HepG2 (cell line): ENCODE results near the gene CCL23. TPM values are rescaled to one million over a fixed set of nuclear protein-coding genes. Genes with fewer than 3 reads are reported as not detected.

ENCODE experiments used
- AKAP8 ChIP-seq: sonication (generic); formaldehyde crosslinking; IDR thresholded peaks from 2 replicates; pipeline ENCODE4 v1.5.1; 2020; ENCODE audit warnings: mild to moderate bottlenecking, missing genetic modification reagents
- ATF3 ChIP-seq: sonication (generic); formaldehyde crosslinking; IDR thresholded peaks from 2 replicates; pipeline ENCODE4 v1.4.0; 2020; ENCODE audit warnings: missing genetic modification reagents
- CBX2 ChIP-seq, 2 experiments: fragments of 200-600 bp in 1 of 2; sonication (generic); formaldehyde crosslinking in 1 of 2; IDR thresholded peaks; 2 replicates each; pipeline versions ENCODE4 v1.7.0 to v1.8.1; 2018 to 2022; ENCODE audit warnings: low read depth in 2 of 2, low read length in 1 of 2, mild to moderate bottlenecking in 1 of 2, missing genetic modification reagents in 1 of 2
- FOXJ3 ChIP-seq: sonication (generic); formaldehyde crosslinking; IDR thresholded peaks from 2 replicates; pipeline ENCODE4 v1.4.0; 2020; ENCODE audit warnings: missing genetic modification reagents, mild to moderate bottlenecking, borderline replicate concordance
- GTF3A ChIP-seq: sonication (generic); formaldehyde crosslinking; conservative IDR thresholded peaks from 2 replicates; pipeline ENCODE4 v1.4.0; 2020; ENCODE audit warnings: mild to moderate bottlenecking, missing genetic modification reagents
- HCFC1 ChIP-seq: fragments of 150-350 bp; IDR thresholded peaks from 2 replicates; pipeline ENCODE4 v1.6.1; 2014; ENCODE audit warnings: low read depth, low read length
- HINFP ChIP-seq: sonication (generic); formaldehyde crosslinking; IDR thresholded peaks from 2 replicates; pipeline ENCODE4 v1.4.0; 2020; ENCODE audit warnings: low read depth, mild to moderate bottlenecking, missing genetic modification reagents
- HMG20A ChIP-seq: IDR thresholded peaks from 2 replicates; pipeline ENCODE4 v1.6.1; 2016; ENCODE audit warnings: borderline replicate concordance
- HOXD1 ChIP-seq: sonication (generic); formaldehyde crosslinking; IDR thresholded peaks from 2 replicates; pipeline ENCODE4 v1.5.0; 2020; ENCODE audit warnings: missing genetic modification reagents
- PPARG ChIP-seq: conservative IDR thresholded peaks from 2 replicates; pipeline ENCODE4 v1.6.1; 2016; ENCODE audit warnings: missing biosample characterization, missing genetic modification reagents
- RAD21 ChIP-seq: fragments of 450-650 bp; formaldehyde crosslinking; IDR thresholded peaks from 2 replicates; pipeline ENCODE4 v1.5.0; 2020; ENCODE audit warnings: mild to moderate bottlenecking
- RBM22 ChIP-seq: fragments of 200-400 bp; formaldehyde crosslinking; optimal IDR thresholded peaks from 2 replicates; pipeline ENCODE3; 2017; ENCODE audit warnings: mild to moderate bottlenecking, low read length, moderate library complexity
- RBM39 ChIP-seq: fragments of 200-400 bp; formaldehyde crosslinking; IDR thresholded peaks from one replicate; pipeline ENCODE4 v1.6.1; 2018; ENCODE audit warnings: antibody characterized with exemption, mild to moderate bottlenecking, low read depth, low read length; ENCODE audit not compliant: poor library complexity, severe bottlenecking
- REL ChIP-seq: sonication (generic); formaldehyde crosslinking; conservative IDR thresholded peaks from 2 replicates; pipeline ENCODE4 v1.8.0; 2022; ENCODE audit warnings: mild to moderate bottlenecking, missing genetic modification reagents, moderate library complexity
- RNF2 ChIP-seq: fragments of 450-650 bp; conservative IDR thresholded peaks from 2 replicates; pipeline ENCODE4 v1.6.1; 2016; ENCODE audit warnings: low read depth
- TCF7L2 ChIP-seq: IDR thresholded peaks from 2 replicates; pipeline ENCODE4 v1.6.1; 2011; ENCODE audit warnings: mild to moderate bottlenecking, low read depth, low read length, moderate library complexity
- THAP8 ChIP-seq: sonication (generic); formaldehyde crosslinking; IDR thresholded peaks from 2 replicates; pipeline ENCODE4 v1.5.1; 2020; ENCODE audit warnings: missing genetic modification reagents, mild to moderate bottlenecking, borderline replicate concordance
- TRIM24 ChIP-seq: sonication (generic); formaldehyde crosslinking; IDR thresholded peaks from 2 replicates; pipeline ENCODE4 v1.8.0; 2022; ENCODE audit warnings: mild to moderate bottlenecking, missing genetic modification reagents
- ZBTB2 ChIP-seq: sonication (generic); formaldehyde crosslinking; IDR thresholded peaks from 2 replicates; pipeline ENCODE4 v1.8.0; 2022; ENCODE audit warnings: low read depth, missing genetic modification reagents
- ZNF232 ChIP-seq: sonication (generic); formaldehyde crosslinking; IDR thresholded peaks from 2 replicates; pipeline ENCODE4 v1.4.0; 2020; ENCODE audit warnings: missing genetic modification reagents, borderline replicate concordance
- ZNF24 ChIP-seq: fragments of 450-650 bp; IDR thresholded peaks from 2 replicates; pipeline ENCODE4 v1.6.1; 2017; ENCODE audit warnings: antibody characterized with exemption, mild to moderate bottlenecking
- ZNF451 ChIP-seq: sonication (generic); formaldehyde crosslinking; IDR thresholded peaks from 2 replicates; pipeline ENCODE4 v1.5.0; 2020; ENCODE audit warnings: mild to moderate bottlenecking, missing genetic modification reagents
- ZNF562 ChIP-seq: sonication (generic); formaldehyde crosslinking; IDR thresholded peaks from 2 replicates; pipeline ENCODE4 v1.8.0; 2022; ENCODE audit warnings: missing genetic modification reagents, borderline replicate concordance
- ZNF720 ChIP-seq: sonication (generic); formaldehyde crosslinking; IDR thresholded peaks from 2 replicates; pipeline ENCODE4 v1.4.0; 2020; ENCODE audit warnings: missing genetic modification reagents
- ZNF75D ChIP-seq: sonication (generic); formaldehyde crosslinking; IDR thresholded peaks from 2 replicates; pipeline ENCODE4 v1.8.1; 2023; ENCODE audit warnings: missing genetic modification reagents, mild to moderate bottlenecking, borderline replicate concordance
- ZNF883 ChIP-seq: sonication (generic); formaldehyde crosslinking; IDR thresholded peaks from 2 replicates; pipeline ENCODE4 v1.5.1; 2020; ENCODE audit warnings: mild to moderate bottlenecking, missing genetic modification reagents; ENCODE audit errors: not compliant biosample characterization
- ZSCAN25 ChIP-seq: sonication (generic); formaldehyde crosslinking; IDR thresholded peaks from 2 replicates; pipeline ENCODE4 v1.8.0; 2022; ENCODE audit warnings: mild to moderate bottlenecking, missing genetic modification reagents
- polyA plus RNA-seq, 8 experiments: library from polyadenylated mRNA; depleted of rRNA in 3 of 8; stranded (reverse) in 7 of 8; unstranded in 1 of 8; fragments of >200 nt; fragmentation: Illumina TruSeq in 4 of 8; extraction: Trizol in 4 of 8; gene quantifications; 2 replicates each; pipeline versions ENCODE4 v1.2.1 to v1.2.3, GENCODE V29; 2011 to 2016; ENCODE audit warnings: low read depth in 4 of 8, missing spikeins in 1 of 8, mixed read lengths in 1 of 8; ENCODE audit not compliant: insufficient read depth in 1 of 8
- total RNA-seq, 5 experiments: library from RNA; depleted of rRNA; stranded (reverse); fragments of >200 nt; fragmentation: Illumina TruSeq; extraction: Trizol; gene quantifications; 2 replicates each; pipeline ENCODE4 v1.2.3, GENCODE V29; 2016; ENCODE audit warnings: low read depth in 1 of 5

Gene CCL23
- total and polyA plus RNA-seq, 2 of the 13 experiments (the other 11 are each of a cell fraction or from before 2014, with no cell fraction given) = not detected

GRCh38 chr17:35981908-35982330, 35.9 kb downstream of the CCL23 start (continued):
- no peak for TF ChIP-seq ZBTB2 (CRISPR knock-in tag)
- TF ChIP-seq ZNF75D (CRISPR knock-in tag) = no peak
- no peak for TF ChIP-seq ZNF24
- TF ChIP-seq TRIM24 (CRISPR knock-in tag) = 0 out of 2 replicates have a peak, but pooled peaks have one; percentile 14
- TF ChIP-seq PPARG = peak; percentile 63; the same call in 1 of the 2 replicates
- TF ChIP-seq HINFP = no peak
- TF ChIP-seq ATF3 (CRISPR knock-in tag) = no peak
- TF ChIP-seq REL (CRISPR knock-in tag) = no peak
- TF ChIP-seq RBM22 = no peak
- TF ChIP-seq FOXJ3 = peak; percentile 37; the same call in 1 of the 2 replicates
- TF ChIP-seq HMG20A = no peak; the same call in 1 of the 2 replicates
- no peak for TF ChIP-seq ZNF451 (CRISPR knock-in tag)
- no peak for TF ChIP-seq ZNF720 (CRISPR knock-in tag)
- TF ChIP-seq GTF3A (CRISPR knock-in tag) = no peak
- TF ChIP-seq RAD21 (CRISPR knock-in tag) = peak; percentile 88
- TF ChIP-seq ZNF232 (CRISPR knock-in tag) = no peak
- TF ChIP-seq AKAP8 (CRISPR knock-in tag) = no peak
- no peak for TF ChIP-seq RBM39
- no peak for TF ChIP-seq CBX2 (IDR thresholded peaks at IDR 0.05; ENCODE audit: low read depth, low read length)
- no peak for TF ChIP-seq CBX2 (CRISPR knock-in tag; IDR thresholded peaks at IDR 0.05; ENCODE audit: low read depth)
- no peak for TF ChIP-seq ZSCAN25 (CRISPR knock-in tag)
- TF ChIP-seq HCFC1 = no peak
- TF ChIP-seq ZNF883 (CRISPR knock-in tag) = no peak
- TF ChIP-seq TCF7L2 = no peak
- TF ChIP-seq ZNF562 (CRISPR knock-in tag) = no peak
- TF ChIP-seq RNF2 = no peak
- no peak for TF ChIP-seq HOXD1 (CRISPR knock-in tag)
- TF ChIP-seq THAP8 (CRISPR knock-in tag) = no peak
